Fibroblast of skin of right quadriceps (primary cell): ENCODE measurements around the gene MMP25.

ENCODE experiments used
- DNase-seq: peaks from one replicate; pipeline ENCODE4 v3.0.0-alpha.2; 2013

The MMP25 gene, protein sequence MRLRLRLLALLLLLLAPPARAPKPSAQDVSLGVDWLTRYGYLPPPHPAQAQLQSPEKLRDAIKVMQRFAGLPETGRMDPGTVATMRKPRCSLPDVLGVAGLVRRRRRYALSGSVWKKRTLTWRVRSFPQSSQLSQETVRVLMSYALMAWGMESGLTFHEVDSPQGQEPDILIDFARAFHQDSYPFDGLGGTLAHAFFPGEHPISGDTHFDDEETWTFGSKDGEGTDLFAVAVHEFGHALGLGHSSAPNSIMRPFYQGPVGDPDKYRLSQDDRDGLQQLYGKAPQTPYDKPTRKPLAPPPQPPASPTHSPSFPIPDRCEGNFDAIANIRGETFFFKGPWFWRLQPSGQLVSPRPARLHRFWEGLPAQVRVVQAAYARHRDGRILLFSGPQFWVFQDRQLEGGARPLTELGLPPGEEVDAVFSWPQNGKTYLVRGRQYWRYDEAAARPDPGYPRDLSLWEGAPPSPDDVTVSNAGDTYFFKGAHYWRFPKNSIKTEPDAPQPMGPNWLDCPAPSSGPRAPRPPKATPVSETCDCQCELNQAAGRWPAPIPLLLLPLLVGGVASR

DNA sequence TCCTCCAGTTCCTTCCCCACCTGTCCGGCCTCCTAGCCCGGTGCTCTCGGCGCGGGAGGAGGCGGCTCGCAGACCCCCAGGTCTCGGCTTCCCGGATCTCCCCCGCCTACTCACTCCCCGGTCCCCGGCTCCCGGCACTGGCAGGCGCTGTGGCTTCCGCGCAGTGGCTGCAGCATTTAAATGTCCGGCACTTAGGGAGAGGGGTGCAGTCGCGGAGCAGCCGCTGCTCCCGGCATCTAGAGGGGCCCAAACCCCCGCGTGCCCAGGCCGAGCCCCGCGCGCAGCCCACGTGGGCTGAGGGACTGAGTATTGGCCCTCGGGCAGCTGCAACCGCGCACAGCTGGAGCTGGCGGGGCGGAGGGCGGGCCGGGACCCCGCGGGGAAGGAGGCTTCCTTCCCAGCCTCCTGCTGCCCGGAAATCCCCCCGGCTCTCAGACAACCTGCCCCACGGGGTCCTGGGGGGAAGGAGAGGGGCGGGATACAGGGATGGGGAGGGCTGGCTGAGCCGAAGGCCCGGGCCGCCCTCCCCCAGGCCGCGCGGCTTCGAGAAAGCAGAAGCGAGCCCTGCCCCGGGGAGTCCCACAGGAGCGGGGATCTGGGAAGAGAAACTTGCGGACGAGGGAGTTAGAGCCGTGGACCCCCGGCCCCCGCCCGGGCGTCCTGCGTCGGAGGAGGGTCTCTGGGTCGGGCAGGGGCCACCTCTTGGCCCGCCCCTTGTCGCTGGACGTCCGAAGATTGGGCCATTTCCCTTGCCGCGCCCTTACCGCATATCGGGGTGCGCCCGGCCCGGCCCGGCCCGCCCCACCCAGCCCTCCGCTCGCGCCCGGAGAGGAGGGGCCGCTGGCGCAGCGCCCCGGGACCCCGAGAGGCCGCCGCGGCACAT lies at the start of gene MMP25:
Gene MMP25 (plus strand): TSS at position 804 of the 883 bp plus-strand sequence. CDS start 357 bp downstream, outside the sequence.
- DNase-seq, result no peak

DNA sequence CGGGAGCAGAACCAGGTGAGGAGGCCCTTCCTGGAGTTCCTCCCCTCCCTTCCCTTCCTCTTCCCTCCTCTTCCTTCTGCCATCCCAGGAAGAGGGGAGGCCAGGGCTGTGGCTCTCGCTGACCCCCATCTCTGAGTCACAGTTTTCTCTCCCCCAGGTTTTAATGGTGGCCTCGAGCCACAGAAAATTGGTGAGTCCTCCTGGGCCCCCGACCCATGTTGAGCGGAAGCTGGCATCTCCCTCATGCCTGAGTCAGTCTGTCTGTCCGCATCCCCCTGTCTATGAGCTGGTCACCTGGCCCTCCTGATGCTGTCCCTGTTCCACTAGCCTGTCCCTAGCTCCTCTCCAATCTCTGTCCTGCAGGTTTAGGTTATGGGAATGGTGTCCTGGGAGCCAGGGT lies 46.4 kb upstream of the MMP25 start:
- DNase-seq, result no peak

DNA sequence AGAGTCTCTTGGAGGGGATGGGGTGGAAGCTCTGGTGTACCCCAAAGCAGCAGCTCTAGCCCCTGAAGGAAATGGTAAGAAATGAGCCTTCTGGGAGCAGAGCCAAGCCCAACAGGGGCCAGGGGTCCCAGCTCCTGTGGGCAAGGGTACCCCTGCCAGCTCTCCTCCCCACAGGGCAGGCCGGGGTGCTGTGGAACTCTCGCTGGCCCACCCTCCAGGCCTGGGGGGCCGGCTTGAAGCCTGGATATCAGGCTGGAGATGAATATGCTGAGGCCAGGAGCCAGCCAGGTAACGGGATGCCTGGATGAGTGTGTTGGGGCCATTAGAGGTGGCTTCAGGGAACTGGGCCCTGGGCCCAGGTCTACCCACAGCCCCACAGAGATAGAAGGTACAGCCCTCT lies 45.8 kb upstream of the MMP25 start:
- no peak for DNase-seq

DNA sequence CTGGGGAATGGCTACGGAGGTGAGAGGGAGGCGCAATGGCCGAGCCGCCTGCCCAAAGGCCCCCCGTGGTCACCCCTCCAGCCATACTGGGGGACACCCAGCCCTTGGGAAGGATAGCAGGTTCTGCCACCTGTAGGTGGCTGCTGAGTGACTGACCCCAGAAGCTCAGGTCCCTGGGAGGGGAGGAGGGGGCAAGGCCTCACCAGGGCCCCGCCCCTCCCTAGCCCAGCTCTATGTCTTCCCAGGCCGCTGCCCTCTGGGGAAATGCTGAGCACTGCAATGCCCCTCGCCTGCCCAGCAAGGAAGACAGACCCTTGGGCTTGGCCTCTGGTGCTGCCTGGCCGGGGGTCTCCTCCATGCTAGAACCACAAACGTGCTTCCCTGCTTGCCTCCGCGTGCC lies 45.0 kb upstream of the MMP25 start:
- DNase-seq, result no peak

DNA sequence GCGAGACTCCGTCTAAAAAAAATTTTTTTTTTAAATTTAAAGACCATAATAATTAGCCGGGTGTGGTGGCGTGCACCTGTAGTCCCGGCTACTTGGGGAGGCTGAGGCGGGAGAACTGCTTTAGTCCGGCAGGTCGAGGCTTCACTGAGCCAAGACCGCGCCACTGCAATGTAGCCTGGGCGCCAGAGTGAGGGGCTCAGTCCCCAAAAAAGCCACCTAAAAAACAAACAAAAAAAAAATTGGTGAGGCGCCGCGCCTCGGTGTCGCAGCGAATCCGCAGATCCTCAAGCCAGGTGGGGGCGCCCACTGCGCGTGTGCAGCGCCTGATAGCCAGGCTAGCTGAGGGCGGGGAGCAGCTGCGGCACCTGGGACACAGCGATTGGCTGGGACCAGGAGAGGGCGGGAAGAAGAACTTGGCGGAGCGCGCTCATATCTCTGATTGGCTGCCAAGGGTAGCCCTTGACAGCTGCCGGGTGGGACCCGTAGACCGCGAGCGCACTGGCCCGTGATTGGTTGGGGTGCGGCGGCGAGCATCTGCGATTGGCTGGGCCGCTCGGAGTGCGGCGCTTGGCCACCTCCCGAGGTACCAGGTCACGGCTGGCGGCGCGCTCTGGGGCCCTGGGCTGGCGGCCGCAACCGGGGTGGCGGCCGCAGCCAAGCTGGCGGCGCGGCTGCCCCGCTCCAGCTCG lies 42.6 kb upstream of the MMP25 start:
- peak; percentile 98 for DNase-seq

DNA sequence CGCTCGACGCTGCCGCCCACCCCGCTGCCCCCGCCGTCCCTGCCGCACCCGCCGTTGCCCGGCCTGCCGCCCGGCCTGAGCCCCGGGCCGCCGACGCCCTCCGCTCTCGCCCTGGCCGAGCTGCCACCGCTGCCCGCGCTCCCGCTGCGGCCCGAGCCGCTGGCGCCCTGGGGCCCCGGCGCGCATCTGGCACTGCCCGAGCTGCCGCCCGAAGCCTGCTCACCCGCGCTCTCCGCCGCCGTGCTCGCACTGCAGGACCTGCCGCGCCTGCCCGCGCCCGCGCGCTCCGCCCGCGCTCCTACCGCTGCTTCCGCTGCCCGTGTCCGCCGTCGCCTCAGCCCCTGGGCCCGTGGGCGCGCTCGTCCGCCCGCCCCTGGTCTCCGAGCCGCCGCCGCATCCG lies 42.0 kb upstream of the MMP25 start:
- DNase-seq, result no peak

DNA sequence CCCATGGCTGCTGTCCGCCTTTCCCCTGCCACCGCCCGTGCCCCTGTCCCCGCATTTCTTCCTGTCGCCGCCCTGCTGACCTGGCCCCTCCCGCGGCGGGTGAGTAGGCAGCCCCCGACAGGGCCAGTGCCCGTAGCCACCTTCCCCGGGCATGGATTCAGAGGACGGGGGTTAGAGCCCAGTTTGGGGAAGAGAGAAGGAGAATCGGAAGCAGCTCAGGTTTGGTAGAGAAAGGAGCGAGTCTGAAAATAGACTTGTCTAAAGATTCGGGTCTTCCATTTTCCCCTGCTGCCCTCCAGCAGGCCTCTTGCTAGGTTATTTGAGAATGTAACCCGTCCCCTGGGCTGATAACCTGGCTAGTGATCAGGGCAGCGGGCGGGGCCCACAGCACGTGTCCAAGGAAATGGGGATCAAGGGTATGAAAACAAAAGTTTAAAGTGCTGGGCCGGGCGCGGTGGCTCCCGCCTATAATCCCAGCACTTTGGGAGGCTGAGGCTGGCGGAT lies 41.5 kb upstream of the MMP25 start:
- DNase-seq, result no peak

DNA sequence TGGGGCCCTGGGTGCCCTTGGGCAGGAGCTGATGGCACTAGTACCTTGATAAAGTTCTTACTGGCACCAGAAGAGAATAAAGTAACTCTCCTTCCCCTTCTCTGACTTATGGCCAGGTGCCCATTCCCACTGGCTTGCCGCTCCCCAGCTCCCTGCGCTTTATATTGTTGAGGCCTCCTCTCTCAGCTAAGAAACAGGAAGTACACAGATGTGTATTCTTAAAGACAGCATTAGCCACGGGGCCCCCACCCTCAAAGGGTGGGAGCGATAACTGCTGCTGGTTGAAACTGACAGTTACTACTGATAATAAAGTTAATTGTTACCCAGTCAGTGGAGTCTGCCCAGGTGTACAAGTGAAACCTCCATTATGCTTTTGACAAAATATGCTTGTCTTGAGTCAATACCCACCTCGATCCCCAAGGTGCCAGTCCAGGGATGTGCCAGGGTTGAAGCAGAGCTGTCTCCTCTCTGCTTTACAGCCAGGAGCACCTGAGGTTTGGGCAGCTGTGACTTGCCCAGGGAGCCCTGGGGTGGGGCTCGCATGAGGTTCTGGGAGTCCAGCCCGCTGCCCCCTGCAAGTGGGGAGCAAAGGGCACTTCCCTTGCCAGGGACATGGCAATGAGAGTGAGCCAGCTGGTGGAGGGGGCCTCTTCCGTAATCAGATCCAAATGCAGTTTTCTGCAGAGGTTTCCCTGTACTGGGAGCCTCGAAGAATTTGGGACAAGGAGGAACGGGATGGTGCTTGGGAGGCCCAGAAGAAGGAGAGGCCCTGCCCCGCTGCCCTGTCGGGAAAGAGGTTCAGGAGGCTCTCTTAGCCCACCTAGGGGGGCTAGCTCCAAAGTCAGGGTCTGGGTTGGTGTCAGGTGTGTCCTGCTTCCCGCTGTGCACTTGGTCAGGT lies 39.1 kb upstream of the MMP25 start:
- no peak for DNase-seq

DNA sequence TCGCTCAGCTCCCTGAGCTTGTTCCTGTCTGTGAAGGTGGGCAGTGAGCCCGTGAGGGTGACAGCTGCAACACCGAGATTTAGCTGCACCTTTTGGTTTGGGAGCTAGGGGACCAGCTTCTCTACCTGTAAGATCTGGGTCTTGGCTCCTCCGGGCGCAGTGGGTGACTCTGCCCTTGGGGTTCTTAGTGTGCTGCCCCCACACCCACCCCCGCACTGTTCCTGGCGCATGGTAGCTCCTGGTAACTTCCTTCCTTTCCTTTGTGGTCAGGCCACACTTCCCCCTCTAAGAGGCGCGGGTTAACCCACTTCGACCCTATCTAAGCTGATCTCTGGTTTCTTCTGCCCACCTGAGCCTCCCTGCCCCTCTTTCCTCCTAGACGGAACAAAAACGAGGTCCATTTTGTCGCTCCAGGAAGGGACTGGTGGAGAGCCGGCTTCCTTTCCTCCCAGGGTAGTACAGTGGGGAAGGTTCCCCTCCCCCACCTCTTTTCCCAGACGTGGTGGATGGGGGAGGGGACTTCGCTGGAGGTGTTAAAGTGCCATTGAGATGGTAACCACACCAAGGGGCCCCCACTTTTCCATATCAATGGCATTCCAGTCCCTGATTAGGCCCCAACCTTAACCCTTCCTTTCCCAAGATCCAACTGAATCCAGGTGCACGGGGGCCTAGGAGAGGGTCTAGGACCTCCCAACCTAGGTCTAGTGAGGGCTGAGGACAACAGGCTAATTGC lies 38.2 kb upstream of the MMP25 start:
- DNase-seq, result no peak

DNA sequence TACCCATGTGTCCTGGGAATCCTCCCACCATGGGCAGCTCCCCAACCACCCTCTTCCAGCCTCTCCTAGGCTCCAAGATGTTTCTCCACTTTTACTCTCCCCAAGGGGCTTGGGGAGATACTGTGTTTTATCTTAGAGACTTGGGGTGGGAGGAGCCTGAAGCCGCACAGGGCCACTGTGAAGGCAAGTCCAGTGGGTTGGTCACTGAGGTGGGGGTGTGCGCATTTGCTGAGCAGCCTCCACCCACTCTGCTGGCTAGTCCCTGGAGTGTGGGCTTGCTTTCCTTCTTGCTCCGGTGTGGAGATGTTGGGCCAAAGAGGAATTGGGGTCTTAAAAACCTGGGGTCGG lies 37.7 kb upstream of the MMP25 start:
- no peak for DNase-seq

DNA sequence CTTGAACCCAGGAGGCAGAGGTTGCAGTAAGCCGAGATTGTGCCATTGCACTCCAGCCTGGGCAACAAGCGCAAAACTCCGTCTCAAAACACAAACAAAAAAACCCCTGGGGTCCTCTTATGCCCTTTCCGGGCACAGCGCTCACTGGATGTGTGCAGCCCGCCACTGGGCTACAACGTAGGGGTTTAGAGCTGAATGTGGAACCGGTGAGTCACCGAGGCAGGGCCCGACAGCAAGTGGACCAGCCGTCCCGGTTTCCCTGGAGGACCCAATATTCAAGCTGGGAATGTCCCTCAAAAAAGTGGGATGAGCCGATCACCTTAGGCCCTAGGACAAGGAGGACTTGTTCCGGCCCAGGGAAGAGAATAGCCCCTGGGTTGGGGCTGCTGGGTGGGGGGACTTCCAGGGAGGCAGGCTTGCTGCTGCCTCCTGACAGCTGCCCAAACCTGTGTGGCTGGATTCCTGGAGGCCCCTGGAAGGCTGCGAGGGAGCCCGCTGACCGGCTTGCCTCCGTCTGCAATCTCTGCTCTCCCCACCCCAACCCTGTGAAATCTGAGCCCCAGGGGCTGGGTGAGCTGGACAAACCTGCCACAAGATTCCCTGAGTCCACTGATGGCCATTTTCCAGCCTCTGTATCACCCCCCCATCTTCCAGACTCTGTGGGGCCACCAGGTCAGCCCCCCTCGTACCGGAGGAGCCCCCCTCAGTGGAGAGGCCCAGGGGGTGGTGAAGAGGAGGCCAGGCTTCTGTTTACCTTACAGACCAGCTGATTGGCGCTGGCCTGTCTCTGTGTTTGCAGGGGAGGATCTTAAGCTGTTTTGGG lies 36.6 kb upstream of the MMP25 start:
- no peak for DNase-seq

DNA sequence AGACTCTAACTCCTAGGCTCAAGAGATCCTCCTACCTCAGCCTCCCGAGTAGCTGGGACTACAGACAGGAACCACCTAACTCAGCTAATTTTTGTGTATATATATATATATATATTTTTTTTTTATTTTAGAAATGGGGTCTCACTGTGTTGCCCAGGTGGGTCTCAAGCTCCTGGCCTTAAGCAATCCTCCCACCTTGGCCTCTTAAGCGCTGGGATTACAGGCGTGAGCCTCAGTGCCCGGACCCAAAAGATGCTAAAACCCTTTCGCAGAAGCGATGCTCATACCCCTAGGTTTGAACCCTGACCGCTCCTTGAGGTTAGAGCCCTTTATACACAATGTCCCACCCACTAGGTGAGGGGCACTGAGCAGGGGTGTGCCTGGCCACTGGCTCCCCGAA lies 35.9 kb upstream of the MMP25 start:
- DNase-seq, result no peak

DNA sequence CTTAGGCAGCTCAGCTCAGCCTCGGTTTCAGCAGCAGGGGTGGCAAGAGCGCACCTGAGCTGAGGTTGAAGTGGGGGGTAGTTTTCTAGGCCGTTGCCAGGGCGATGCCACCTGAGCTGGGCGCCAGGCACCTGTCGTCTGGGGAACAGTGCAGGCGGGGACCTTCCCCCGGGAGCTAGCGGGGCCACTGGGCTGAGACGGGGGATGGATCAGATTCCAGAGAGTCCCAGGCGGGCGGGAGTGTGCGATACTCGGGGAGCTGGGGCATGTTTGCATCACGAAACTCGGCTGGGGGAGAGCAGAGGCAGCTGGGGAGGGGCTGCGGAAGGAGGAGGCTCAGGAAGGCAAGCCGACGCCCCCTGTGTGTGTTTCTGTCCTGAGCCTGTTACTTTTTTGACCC lies 34.1 kb upstream of the MMP25 start:
- no peak for DNase-seq

DNA sequence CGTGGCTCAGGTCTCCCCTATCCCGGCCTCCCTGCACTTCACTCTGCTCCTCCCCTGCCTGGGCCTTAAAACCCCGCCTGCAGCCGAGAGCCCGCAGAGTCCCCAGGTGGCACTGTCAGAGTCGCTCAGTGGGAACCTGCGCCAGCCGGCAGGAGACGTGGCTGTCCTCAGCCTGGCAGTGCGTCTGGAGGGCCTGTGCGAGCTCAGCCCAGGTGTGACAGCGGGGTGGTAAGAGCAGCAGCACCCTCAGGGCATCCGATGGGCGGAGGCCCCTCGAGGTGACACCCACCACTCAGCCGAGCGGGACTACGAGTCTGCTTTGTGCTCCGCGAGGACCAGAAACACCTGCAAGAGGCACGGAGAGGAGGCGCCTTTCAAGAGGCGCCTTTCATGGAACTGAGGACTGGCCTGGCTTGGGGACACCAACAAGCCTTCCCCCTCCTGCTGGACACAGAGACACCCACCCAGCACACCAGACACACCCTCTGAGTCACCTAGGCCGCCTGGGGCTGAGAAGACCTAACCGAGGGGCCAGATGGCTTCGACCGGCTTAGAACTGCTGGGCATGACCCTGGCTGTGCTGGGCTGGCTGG lies 33.4 kb upstream of the MMP25 start, which contains the start of gene CLDN9:
Gene CLDN9 (plus strand): TSS at position 96 of the 593 bp plus-strand sequence. CDS start 440 bp downstream, at position 536.
- DNase-seq, result no peak

DNA sequence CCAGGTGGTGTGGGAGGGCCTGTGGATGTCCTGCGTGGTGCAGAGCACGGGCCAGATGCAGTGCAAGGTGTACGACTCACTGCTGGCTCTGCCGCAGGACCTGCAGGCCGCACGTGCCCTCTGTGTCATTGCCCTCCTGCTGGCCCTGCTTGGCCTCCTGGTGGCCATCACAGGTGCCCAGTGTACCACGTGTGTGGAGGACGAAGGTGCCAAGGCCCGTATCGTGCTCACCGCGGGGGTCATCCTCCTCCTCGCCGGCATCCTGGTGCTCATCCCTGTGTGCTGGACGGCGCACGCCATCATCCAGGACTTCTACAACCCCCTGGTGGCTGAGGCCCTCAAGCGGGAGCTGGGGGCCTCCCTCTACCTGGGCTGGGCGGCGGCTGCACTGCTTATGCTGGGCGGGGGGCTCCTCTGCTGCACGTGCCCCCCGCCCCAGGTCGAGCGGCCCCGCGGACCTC lies 32.8 kb upstream of the MMP25 start:
- no peak for DNase-seq

DNA sequence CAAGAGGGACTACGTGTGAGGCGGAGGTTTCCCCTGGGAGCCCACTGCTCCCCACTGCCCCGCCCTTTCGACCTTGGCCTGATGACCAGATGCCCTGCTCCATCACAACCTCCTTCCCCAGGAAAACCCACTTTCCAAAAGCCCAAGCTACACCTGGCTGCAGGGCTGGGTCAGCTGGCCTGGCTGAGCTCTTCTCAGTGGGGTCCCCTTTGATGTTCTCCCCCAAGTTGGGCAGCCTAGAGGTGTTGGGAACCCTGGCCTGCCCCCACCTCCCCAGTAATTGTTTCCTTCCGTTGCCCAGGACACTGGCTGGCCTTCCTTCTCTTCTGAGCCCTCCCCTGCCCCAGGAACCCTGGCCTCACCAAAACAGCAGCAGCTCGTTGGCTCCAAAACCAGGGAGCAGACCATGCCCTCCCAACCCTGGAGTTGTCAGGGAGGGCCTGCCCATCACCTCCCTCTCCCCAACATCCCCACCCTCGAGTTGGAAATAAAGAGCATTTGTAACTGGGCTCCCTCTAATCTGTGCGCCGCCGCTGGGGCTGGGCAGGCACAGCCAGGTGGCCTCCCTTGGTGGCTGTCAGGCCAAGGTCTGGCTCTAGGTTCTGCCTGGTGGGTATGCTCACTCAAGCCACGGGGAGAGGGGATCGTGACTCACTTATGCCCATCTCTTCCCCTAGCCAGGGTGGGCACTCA lies 32.2 kb upstream of the MMP25 start:
- DNase-seq, result no peak

DNA sequence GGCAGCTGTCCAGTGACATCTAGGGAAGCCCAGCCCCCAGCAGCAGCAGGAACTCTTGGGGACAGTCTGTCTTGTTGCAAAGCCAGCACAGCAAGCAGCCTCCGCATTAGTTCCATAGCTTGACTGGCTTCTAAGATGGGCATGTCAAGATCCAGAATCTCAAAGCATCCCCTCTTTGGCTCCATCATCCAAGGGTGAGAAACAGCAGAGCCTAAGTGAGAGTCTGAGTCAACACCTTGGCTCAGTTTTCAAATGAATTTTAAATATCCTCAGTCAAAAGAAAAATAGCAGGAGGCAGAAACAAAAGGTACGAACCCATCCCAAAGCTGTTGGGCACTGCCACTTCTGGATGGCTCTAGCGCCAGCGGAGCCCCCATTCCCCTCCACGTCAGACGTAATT lies 31.4 kb upstream of the MMP25 start:
- no peak for DNase-seq

DNA sequence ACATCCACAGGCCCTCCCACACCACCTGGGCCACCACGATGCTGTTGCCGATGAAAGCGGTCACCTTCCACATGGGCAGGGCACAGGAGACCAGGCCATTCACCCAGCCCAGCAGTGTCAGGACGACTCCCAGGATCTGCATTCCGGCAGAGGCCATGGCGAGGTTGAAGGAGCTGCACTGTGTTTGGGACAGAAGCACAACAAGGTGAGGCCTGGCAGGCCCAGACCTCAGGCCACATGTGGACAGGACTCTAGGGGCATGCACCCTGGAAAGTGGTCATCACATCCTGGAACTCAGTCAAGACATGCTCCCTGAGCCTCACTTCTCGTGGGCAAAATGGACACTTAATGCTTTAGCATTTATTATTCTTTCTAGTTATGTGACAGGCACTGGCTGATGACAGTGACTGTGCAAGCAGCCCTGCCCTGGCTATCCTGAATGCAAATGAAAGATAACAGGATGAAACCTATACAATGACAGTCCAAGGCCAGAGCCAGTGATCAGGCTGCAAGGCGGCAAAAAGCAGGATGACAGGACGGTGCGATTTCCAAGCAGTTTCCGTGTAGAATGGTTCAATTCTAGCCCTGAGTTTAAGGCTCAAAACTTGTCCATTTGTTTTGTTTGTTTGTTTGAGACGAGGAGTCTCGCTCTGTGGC lies 30.4 kb upstream of the MMP25 start:
- no peak for DNase-seq
